GM10248 (cell line): ENCODE measurements around the gene SMARCC1.

Source experiments
- CTCF ChIA-PET: fragments of 300-600 bp; sonication (Branson Sonifier 250); formaldehyde crosslinking; extraction: SDS; loops from one replicate; lab custom pipeline; 2021; ENCODE audit warnings: antibody characterized with exemption; lab: Yijun Ruan, JAX
- POLR2A ChIA-PET: fragments of 350-650 bp; sonication (Branson Sonifier 250); formaldehyde crosslinking; extraction: SDS; loops from one replicate; lab custom pipeline; 2020; ENCODE audit warnings: antibody characterized with exemption; lab: Yijun Ruan, JAX
- DNase-seq: peaks from one replicate; pipeline ENCODE4 v3.0.0; 2012; ENCODE audit errors: extremely low spot score
- TF ChIP-seq, protein P1 (sequence below): IDR thresholded peaks from 2 replicates; pipeline ENCODE4 v1.5.1; 2012; ENCODE audit warnings: mild to moderate bottlenecking, low read depth; ENCODE audit errors: extremely low read depth, missing control alignments, control extremely low read depth

Gene SMARCC1

GRCh38 chr3:47713655-47714054 lies 68.0 kb downstream of the SMARCC1 start:
- TF ChIP-seq, protein P1, sequence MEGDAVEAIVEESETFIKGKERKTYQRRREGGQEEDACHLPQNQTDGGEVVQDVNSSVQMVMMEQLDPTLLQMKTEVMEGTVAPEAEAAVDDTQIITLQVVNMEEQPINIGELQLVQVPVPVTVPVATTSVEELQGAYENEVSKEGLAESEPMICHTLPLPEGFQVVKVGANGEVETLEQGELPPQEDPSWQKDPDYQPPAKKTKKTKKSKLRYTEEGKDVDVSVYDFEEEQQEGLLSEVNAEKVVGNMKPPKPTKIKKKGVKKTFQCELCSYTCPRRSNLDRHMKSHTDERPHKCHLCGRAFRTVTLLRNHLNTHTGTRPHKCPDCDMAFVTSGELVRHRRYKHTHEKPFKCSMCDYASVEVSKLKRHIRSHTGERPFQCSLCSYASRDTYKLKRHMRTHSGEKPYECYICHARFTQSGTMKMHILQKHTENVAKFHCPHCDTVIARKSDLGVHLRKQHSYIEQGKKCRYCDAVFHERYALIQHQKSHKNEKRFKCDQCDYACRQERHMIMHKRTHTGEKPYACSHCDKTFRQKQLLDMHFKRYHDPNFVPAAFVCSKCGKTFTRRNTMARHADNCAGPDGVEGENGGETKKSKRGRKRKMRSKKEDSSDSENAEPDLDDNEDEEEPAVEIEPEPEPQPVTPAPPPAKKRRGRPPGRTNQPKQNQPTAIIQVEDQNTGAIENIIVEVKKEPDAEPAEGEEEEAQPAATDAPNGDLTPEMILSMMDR = no peak
- CTCF ChIA-PET = interaction anchor here (0.8 to 1.5 kb wide), 2 partner anchors 15 to 25 kb away, joined by 3 to 5 read pairs; no protein-coding TSS in a partner anchor
- POLR2A ChIA-PET = no interaction called here
- DNase-seq = no peak

- TF ChIP-seq, protein P1 = no peak
- no peak for DNase-seq
- POLR2A ChIA-PET = no interaction called here
- CTCF ChIA-PET = interaction anchor here (1.1 to 1.3 kb wide), 2 partner anchors 22 to 57 kb away, joined by 3 to 4 read pairs; no protein-coding TSS in a partner anchor
These were observed 69.3 kb downstream of the SMARCC1 start for GRCh38 chr3:47712398-47712797.

DNA sequence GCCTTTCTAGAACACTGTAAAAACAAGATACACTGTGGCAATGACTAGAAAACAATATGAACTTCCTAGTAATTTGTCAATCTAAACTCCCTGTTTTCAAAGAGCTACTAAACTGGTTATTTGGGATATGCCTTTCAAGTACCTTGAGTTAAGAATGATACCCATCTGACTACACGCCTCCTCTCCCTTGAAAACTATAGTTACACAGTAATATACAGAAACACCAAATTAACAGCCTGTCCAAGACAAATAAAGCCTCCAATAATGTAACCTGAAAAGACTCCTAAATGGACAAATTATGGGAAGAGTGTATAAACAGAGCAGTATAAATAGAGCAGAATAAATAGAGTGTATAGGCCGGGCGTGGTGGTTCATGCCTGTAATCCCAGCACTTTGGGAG lies 70.1 kb downstream of the SMARCC1 start:
- TF ChIP-seq, protein P1 = no peak
- POLR2A ChIA-PET = no interaction called here
- CTCF ChIA-PET = interaction anchor here (1.1 kb wide), 1 partner anchor 58 kb away, joined by 3 read pairs; no protein-coding TSS in a partner anchor
- no peak for DNase-seq

- no peak for DNase-seq
- TF ChIP-seq, protein P1 = no peak
- ChIA-PET POLR2A (no interaction called here), CTCF (interaction anchor here (0.8 to 1.9 kb wide), 3 partner anchors 10 to 93 kb away, joined by 3 to 8 read pairs (median 3); no protein-coding TSS in a partner anchor)
These were observed 76.3 kb downstream of the SMARCC1 start for GRCh38 chr3:47705391-47705790.

GRCh38 chr3:47704237-47704612 lies 77.5 kb downstream of the SMARCC1 start:
- POLR2A ChIA-PET = no interaction called here
- DNase-seq = no peak
- TF ChIP-seq, protein P1 = no peak
- CTCF ChIA-PET = interaction anchor here (1.2 kb wide), 1 partner anchor 94 kb away, joined by 3 read pairs; no protein-coding TSS in a partner anchor

DNA sequence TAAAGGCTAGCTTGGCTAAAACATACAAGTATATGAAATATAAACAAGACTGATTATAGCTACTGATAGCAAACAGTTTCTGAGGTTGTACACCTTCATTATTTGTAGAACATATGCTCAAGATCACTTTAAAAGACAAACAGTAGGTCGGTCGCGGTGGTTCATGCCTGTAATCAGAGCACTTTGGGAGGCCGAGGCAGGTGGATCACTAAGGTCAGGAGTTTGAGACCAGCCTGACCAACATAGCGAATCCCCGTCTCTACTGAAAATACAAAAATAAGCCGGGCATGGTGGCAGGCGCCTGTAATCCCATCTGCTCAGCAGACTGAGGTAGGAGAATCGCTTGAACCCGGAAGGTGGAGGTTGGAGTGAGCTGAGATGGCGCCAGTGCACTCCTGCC lies 80.3 kb downstream of the SMARCC1 start:
- no peak for DNase-seq
- TF ChIP-seq, protein P1 = no peak
- ChIA-PET CTCF (no interaction called here), POLR2A (no interaction called here)
